Measurements from ENCODE around the gene MAGI2.

MAGI2 gene

GRCh38 chr7:78017591-78018100 lies 1435.8 kb downstream of the MAGI2 start:
- TF ChIP-seq EZH2phosphoT487 (conservative IDR thresholded peaks at IDR 0.05; ENCODE audit: low read length), result no peak
- TF ChIP-seq CTCF (IDR thresholded peaks at IDR 0.05; ENCODE audit: insufficient read depth, low read length, poor library complexity, severe bottlenecking), result no peak
- Histone ChIP-seq H3K36me3 (ENCODE audit: low read length) (no peaks in the 10 kb centered on the region), H3K79me2 (ENCODE audit: insufficient read depth, low read length) (no peaks in the 10 kb centered on the region), H4K20me1 (ENCODE audit: low read depth, low read length) (no peaks in the 10 kb centered on the region), H3F3A (ENCODE audit: insufficient read depth) (peaks cover 10% of the 10 kb centered on the region; the same call in 1 of the 2 replicates), H3K27ac (ENCODE audit: low read depth, low read length) (no peak overlapping the region), H2AFZ (ENCODE audit: low read depth, low read length, severe bottlenecking) (no peak overlapping the region), H3K9me2 (replicated peaks; ENCODE audit: insufficient read depth, low read length) (no peaks in the 10 kb centered on the region), H3K9ac (ENCODE audit: low read length) (no peak overlapping the region), H3K4me3 (ENCODE audit: insufficient read depth, low read length, poor library complexity, severe bottlenecking) (no peak overlapping the region), H3K9me3 (ENCODE audit: insufficient read depth, low read length) (no peaks in the 10 kb centered on the region), H3K27me3 (ENCODE audit: low read length) (no peaks in the 10 kb centered on the region), H3K4me2 (ENCODE audit: low read depth, low read length, poor library complexity, severe bottlenecking) (no peak overlapping the region)

GRCh38 chr7:78015574-78016260 lies 1437.8 kb downstream of the MAGI2 start:
- Histone ChIP-seq H3F3A (ENCODE audit: insufficient read depth) (peaks cover 8% of the 10 kb centered on the region; the same call in 1 of the 2 replicates), H3K9ac (ENCODE audit: low read length) (no peak overlapping the region), H3K27ac (ENCODE audit: low read depth, low read length) (no peak overlapping the region), H2AFZ (ENCODE audit: low read depth, low read length, severe bottlenecking) (no peak overlapping the region), H4K20me1 (ENCODE audit: low read depth, low read length) (no peaks in the 10 kb centered on the region), H3K9me3 (ENCODE audit: insufficient read depth, low read length) (no peaks in the 10 kb centered on the region), H3K27me3 (ENCODE audit: low read length) (no peaks in the 10 kb centered on the region), H3K4me3 (ENCODE audit: insufficient read depth, low read length, poor library complexity, severe bottlenecking) (no peak overlapping the region), H3K79me2 (ENCODE audit: insufficient read depth, low read length) (no peaks in the 10 kb centered on the region), H3K9me2 (replicated peaks; ENCODE audit: insufficient read depth, low read length) (no peaks in the 10 kb centered on the region), H3K4me2 (ENCODE audit: low read depth, low read length, poor library complexity, severe bottlenecking) (no peak overlapping the region), H3K36me3 (ENCODE audit: low read length) (no peaks in the 10 kb centered on the region)
- TF ChIP-seq EZH2phosphoT487 (conservative IDR thresholded peaks at IDR 0.05; ENCODE audit: low read length) (no peak), CTCF (IDR thresholded peaks at IDR 0.05; ENCODE audit: insufficient read depth, low read length, poor library complexity, severe bottlenecking) (no peak)

- Histone ChIP-seq H3K4me2 (ENCODE audit: low read depth, low read length, poor library complexity, severe bottlenecking) (no peak overlapping the region), H2AFZ (ENCODE audit: low read depth, low read length, severe bottlenecking) (no peak overlapping the region), H3K27ac (ENCODE audit: low read depth, low read length) (no peak overlapping the region), H3K27me3 (ENCODE audit: low read length) (no peaks in the 10 kb centered on the region), H3K4me3 (ENCODE audit: insufficient read depth, low read length, poor library complexity, severe bottlenecking) (no peak overlapping the region), H3F3A (ENCODE audit: insufficient read depth) (peaks cover 5% of the 10 kb centered on the region; the same call in 1 of the 2 replicates), H3K9me3 (ENCODE audit: insufficient read depth, low read length) (no peaks in the 10 kb centered on the region), H3K9ac (ENCODE audit: low read length) (no peak overlapping the region), H3K36me3 (ENCODE audit: low read length) (no peaks in the 10 kb centered on the region), H4K20me1 (ENCODE audit: low read depth, low read length) (no peaks in the 10 kb centered on the region), H3K9me2 (replicated peaks; ENCODE audit: insufficient read depth, low read length) (no peaks in the 10 kb centered on the region), H3K79me2 (ENCODE audit: insufficient read depth, low read length) (no peaks in the 10 kb centered on the region)
- TF ChIP-seq EZH2phosphoT487 (conservative IDR thresholded peaks at IDR 0.05; ENCODE audit: low read length) (no peak), CTCF (IDR thresholded peaks at IDR 0.05; ENCODE audit: insufficient read depth, low read length, poor library complexity, severe bottlenecking) (no peak)
Measured at GRCh38 chr7:78014401-78014800, 1439.1 kb downstream of the MAGI2 start.
